OCI-M2 (cell line): ENCODE measurements around the gene PDE3A.

Source experiments
- DNase-seq: peaks from one replicate; lab custom pipeline; 2025; ENCODE audit not compliant: unreplicated experiment; lab: John Stamatoyannopoulos, UW

PDE3A gene

GRCh38 chr12:20420557-20420956 is 52.2 kb downstream of the PDE3A start:
- no peak for DNase-seq

- no peak for DNase-seq
Measured at GRCh38 chr12:20421421-20421820, 53.1 kb downstream of the PDE3A start.

- no peak for DNase-seq
Measured at GRCh38 chr12:20423557-20423956, 55.2 kb downstream of the PDE3A start.

- DNase-seq = no peak
Measured at GRCh38 chr12:20424841-20425240, 56.5 kb downstream of the PDE3A start.

- no peak for DNase-seq
Measured at GRCh38 chr12:20426191-20426590, 57.9 kb downstream of the PDE3A start.

- DNase-seq = no peak
Measured at GRCh38 chr12:20426957-20427356, 58.6 kb downstream of the PDE3A start.

GRCh38 chr12:20429852-20430251 is 61.5 kb downstream of the PDE3A start:
- no peak for DNase-seq

GRCh38 chr12:20432290-20432689 is 64.0 kb downstream of the PDE3A start:
- DNase-seq = no peak

GRCh38 chr12:20434996-20435395 is 66.7 kb downstream of the PDE3A start:
- no peak for DNase-seq

GRCh38 chr12:20436316-20436715 is 68.0 kb downstream of the PDE3A start:
- DNase-seq = no peak

- DNase-seq = no peak
Measured at GRCh38 chr12:20438299-20438779, 70.0 kb downstream of the PDE3A start.

- no peak for DNase-seq
Measured at GRCh38 chr12:20439626-20440025, 71.3 kb downstream of the PDE3A start.

- DNase-seq = no peak
Measured at GRCh38 chr12:20440408-20440807, 72.1 kb downstream of the PDE3A start.

GRCh38 chr12:20442322-20442721 is 74.0 kb downstream of the PDE3A start:
- no peak for DNase-seq

- no peak for DNase-seq
Measured at GRCh38 chr12:20443255-20443654, 74.9 kb downstream of the PDE3A start.

GRCh38 chr12:20443792-20444191 is 75.5 kb downstream of the PDE3A start:
- DNase-seq = no peak

- DNase-seq = no peak
Measured at GRCh38 chr12:20444595-20445170, 76.3 kb downstream of the PDE3A start.

GRCh38 chr12:20445687-20446086 is 77.3 kb downstream of the PDE3A start:
- DNase-seq = no peak

GRCh38 chr12:20446836-20447235 is 78.5 kb downstream of the PDE3A start:
- no peak for DNase-seq

- no peak for DNase-seq
Measured at GRCh38 chr12:20448781-20449180, 80.4 kb downstream of the PDE3A start.

GRCh38 chr12:20450591-20451180 is 82.3 kb downstream of the PDE3A start:
- DNase-seq = no peak

GRCh38 chr12:20451761-20452160 is 83.4 kb downstream of the PDE3A start:
- no peak for DNase-seq

GRCh38 chr12:20452496-20453010 is 84.2 kb downstream of the PDE3A start:
- no peak for DNase-seq
